ENCODE results near the gene INAFM2.

Gene INAFM2

DNA sequence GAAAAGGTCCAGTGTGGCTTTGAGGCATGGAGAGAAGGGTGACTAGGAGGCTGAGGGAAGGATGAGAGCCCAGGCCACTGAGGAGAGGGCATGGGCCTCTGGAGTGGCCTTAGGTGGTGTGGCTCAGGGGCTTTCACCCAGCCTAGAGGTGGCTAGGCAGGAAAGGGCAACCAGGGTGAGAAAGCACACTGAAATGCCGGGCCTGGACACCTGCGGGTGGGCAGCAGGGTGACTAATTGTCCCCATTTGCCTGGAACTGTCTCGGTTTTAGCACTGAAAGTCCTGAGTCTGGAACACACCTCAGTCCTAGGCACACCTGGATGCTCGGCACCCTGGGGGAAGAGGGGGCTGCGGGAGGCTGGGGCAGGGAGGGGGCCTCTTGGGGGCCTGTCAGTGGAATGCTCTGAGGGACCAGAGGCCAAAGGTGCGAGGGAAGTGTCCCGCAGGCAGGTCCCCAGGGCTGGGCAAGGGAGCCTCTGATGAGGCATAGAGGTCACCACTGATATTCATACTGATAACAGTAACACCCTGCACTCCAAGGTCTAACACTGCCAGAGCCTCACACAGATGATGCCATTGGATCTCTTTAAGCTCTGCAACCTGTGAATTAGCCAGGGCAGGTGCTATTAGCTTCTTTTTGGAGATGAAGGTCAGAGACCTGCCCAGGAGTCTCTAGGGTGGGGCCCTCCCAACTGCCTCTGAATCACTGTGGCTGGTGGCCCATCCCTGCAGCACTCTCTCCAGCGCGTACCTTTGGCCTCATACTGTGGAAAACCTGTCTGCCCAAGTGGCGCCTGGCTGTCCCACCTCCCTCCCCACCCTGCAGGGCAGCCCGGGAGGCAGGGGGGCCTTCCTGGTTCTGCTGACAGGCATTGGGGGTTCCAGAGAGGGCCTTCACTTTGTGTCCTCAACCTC is 24.3 kb downstream of the INAFM2 start:
- H3K4me3 ChIP-seq (ENCODE audit: low read depth, low read length), result no peak overlapping the region
- DNase-seq (ENCODE audit: low read depth), result no peak
- TF ChIP-seq CTCF (IDR thresholded peaks at IDR 0.05; ENCODE audit: insufficient read depth, low read depth, low read length, missing control alignments), result no peak

DNA sequence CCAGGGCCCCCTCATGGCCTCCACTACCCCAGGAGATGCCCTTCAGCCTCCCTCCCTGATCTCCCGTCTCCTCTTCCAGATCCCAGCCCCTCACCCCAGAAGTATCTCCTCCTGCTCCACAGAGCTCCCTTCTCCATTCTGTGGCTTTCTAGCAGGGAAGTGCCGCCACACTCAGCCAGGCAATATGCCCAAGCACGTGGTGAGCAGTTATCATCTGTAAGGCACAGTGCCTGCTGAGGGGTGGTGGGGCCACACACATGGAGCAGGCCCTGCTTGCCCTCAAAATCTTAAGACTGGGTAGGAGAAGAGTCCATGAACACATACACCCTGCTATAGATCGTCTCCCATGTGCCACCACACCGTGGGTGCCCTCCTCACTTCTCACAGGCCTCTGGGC is 25.0 kb downstream of the INAFM2 start:
- no peak overlapping the region for H3K4me3 ChIP-seq (ENCODE audit: low read depth, low read length)
- no peak for TF ChIP-seq CTCF (IDR thresholded peaks at IDR 0.05; ENCODE audit: insufficient read depth, low read depth, low read length, missing control alignments)
- no peak for DNase-seq (ENCODE audit: low read depth)

DNA sequence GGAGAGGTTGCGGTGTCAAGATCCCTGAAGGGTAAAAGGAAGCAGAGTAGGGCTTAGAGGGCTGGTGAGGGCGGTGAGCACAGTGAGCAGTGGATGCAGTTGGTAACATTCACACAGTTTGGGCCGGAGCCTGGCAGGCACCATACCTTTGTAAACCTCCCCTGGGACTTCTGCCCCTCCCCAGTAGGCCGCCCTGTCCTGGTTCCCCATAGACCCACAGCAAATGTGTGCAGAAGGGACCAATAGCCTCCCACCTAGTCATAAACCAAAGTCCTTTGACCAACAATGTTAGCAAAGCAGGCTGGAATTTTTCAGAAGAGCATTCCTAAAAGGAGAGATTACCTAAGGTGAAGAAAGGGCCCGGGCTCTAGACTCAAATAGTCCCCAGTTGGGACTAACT is 25.7 kb downstream of the INAFM2 start:
- no peak for DNase-seq (ENCODE audit: low read depth)
- no peak for TF ChIP-seq CTCF (IDR thresholded peaks at IDR 0.05; ENCODE audit: insufficient read depth, low read depth, low read length, missing control alignments)
- no peak overlapping the region for H3K4me3 ChIP-seq (ENCODE audit: low read depth, low read length)

GRCh38 chr15:40352281-40352901 is 28.9 kb downstream of the INAFM2 start:
- no peak for TF ChIP-seq CTCF (IDR thresholded peaks at IDR 0.05; ENCODE audit: insufficient read depth, low read depth, low read length, missing control alignments)
- H3K4me3 ChIP-seq (ENCODE audit: low read depth, low read length), result no peak overlapping the region
- DNase-seq (ENCODE audit: low read depth), result no peak

GRCh38 chr15:40353697-40354096 is 30.2 kb downstream of the INAFM2 start:
- H3K4me3 ChIP-seq (ENCODE audit: low read depth, low read length), result no peak overlapping the region
- no peak for DNase-seq (ENCODE audit: low read depth)
- no peak for TF ChIP-seq CTCF (IDR thresholded peaks at IDR 0.05; ENCODE audit: insufficient read depth, low read depth, low read length, missing control alignments)

- no peak overlapping the region for H3K4me3 ChIP-seq (ENCODE audit: low read depth, low read length)
- TF ChIP-seq CTCF (IDR thresholded peaks at IDR 0.05; ENCODE audit: insufficient read depth, low read depth, low read length, missing control alignments), result peak; percentile 14
- no peak for DNase-seq (ENCODE audit: low read depth)
Observed at GRCh38 chr15:40354408-40355171, 31.1 kb downstream of the INAFM2 start.

Measured in GM12865 (cell line).